DOHH2 (cell line): ENCODE results near the gene GPRC5B.

Experiments used
- CTCF ChIP-seq: fragments of 200-600 bp; sonication (generic); IDR thresholded peaks from one replicate; pipeline ENCODE4 v1.5.1; 2014; ENCODE audit warnings: antibody characterized with exemption, mild to moderate bottlenecking, low read depth, low read length; ENCODE audit not compliant: poor library complexity, severe bottlenecking
- EZH2phosphoT487 ChIP-seq: fragments of 200-600 bp; sonication (generic); IDR thresholded peaks from 2 replicates; pipeline ENCODE4 v1.6.1; 2017; ENCODE audit warnings: borderline replicate concordance, mild to moderate bottlenecking, antibody characterized with exemption, low read length, moderate library complexity, mixed read lengths

DNA sequence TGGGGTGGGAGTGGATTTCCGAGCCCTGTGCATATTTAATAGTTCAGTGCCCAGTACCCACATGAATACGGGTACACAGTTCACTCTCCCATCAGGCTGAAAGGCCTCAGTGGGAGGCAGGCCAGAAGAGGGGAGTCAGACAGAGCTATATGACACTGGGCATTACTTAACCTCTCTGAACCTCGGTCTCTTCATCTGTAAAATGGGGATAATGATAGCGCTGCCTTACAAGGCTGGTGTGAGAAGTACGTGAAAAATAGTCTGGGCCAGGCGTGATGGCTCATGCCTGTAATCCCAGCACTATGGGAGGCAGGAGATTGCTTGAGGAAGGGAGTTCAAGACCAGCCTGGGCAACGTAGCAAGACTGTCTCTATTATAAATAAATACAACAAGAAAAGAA lies 3.6 kb downstream of the GPRC5B start:
- TF ChIP-seq CTCF (no peak), EZH2phosphoT487 (no peak)
